Measurements from ENCODE around the gene FKRP. TPM values are rescaled to one million over a fixed set of nuclear protein-coding genes. Genes with fewer than 3 reads are reported as not detected.
"Not testable (repeated sequence)": the region's sequence is repeated elsewhere in the genome, so short reads cannot be mapped to it uniquely, and the experiment has no call there.

FKRP gene
- total RNA-seq, 1 experiment from 2014 or later: 18.4 TPM

GRCh38 chr19:46755077-46755852 lies 9.4 kb downstream of the FKRP start:
- no peak for DNase-seq
- Histone ChIP-seq H3K9ac (ENCODE audit: low read length) (no peak overlapping the region), H3K27ac (ENCODE audit: low read length) (no peak overlapping the region), H3K79me2 (ENCODE audit: low read length) (no peaks in the 10 kb centered on the region), H4K20me1 (ENCODE audit: insufficient read depth, low read depth, low read length) (no peaks in the 10 kb centered on the region), H3K4me3 (ENCODE audit: low read length) (no peak overlapping the region), H2AFZ (ENCODE audit: low read length) (no peak overlapping the region), H3K27me3 (ENCODE audit: low read length) (no peaks in the 10 kb centered on the region), H3K4me2 (ENCODE audit: low read depth, low read length, poor library complexity, severe bottlenecking) (no peak overlapping the region), H3K4me1 (ENCODE audit: low read length) (peaks cover 4% of the 10 kb centered on the region), H3K9me3 (ENCODE audit: low read length) (no peaks in the 10 kb centered on the region), H3K36me3 (ENCODE audit: insufficient read depth, low read length) (0 out of 2 replicates have a peak, but pooled peaks cover 4% of the 10 kb centered on the region), H3K9me2 (replicated peaks; ENCODE audit: insufficient read depth, low read length) (no peaks in the 10 kb centered on the region)

GRCh38 chr19:46755853-46756543 lies 10.1 kb downstream of the FKRP start:
- H2AFZ ChIP-seq (ENCODE audit: low read length): no peak overlapping the region
- no peak overlapping the region for H3K4me2 ChIP-seq (ENCODE audit: low read depth, low read length, poor library complexity, severe bottlenecking)
- H3K36me3 ChIP-seq (ENCODE audit: insufficient read depth, low read length): 0 out of 2 replicates have a peak, but pooled peaks cover 4% of the 10 kb centered on the region
- H3K9ac ChIP-seq (ENCODE audit: low read length): no peak overlapping the region
- H3K4me3 ChIP-seq (ENCODE audit: low read length): no peak overlapping the region
- no peaks in the 10 kb centered on the region for H4K20me1 ChIP-seq (ENCODE audit: insufficient read depth, low read depth, low read length)
- peaks cover 4% of the 10 kb centered on the region for H3K4me1 ChIP-seq (ENCODE audit: low read length)
- H3K79me2 ChIP-seq (ENCODE audit: low read length): no peaks in the 10 kb centered on the region
- H3K9me3 ChIP-seq (ENCODE audit: low read length): no peaks in the 10 kb centered on the region
- H3K27ac ChIP-seq (ENCODE audit: low read length): no peak overlapping the region
- DNase-seq: no peak
- no peaks in the 10 kb centered on the region for H3K9me2 ChIP-seq (replicated peaks; ENCODE audit: insufficient read depth, low read length)
- no peaks in the 10 kb centered on the region for H3K27me3 ChIP-seq (ENCODE audit: low read length)

GRCh38 chr19:46756544-46756888 lies 10.7 kb downstream of the FKRP start:
- DNase-seq: no peak
- Histone ChIP-seq H3K4me1 (ENCODE audit: low read length) (peaks cover 4% of the 10 kb centered on the region), H3K9me2 (replicated peaks; ENCODE audit: insufficient read depth, low read length) (no peaks in the 10 kb centered on the region), H3K27ac (ENCODE audit: low read length) (no peak overlapping the region), H3K79me2 (ENCODE audit: low read length) (no peaks in the 10 kb centered on the region), H3K9me3 (ENCODE audit: low read length) (no peaks in the 10 kb centered on the region), H3K9ac (ENCODE audit: low read length) (no peak overlapping the region), H2AFZ (ENCODE audit: low read length) (no peak overlapping the region), H3K36me3 (ENCODE audit: insufficient read depth, low read length) (0 out of 2 replicates have a peak, but pooled peaks cover 4% of the 10 kb centered on the region), H3K4me2 (ENCODE audit: low read depth, low read length, poor library complexity, severe bottlenecking) (no peak overlapping the region), H4K20me1 (ENCODE audit: insufficient read depth, low read depth, low read length) (no peaks in the 10 kb centered on the region), H3K4me3 (ENCODE audit: low read length) (no peak overlapping the region), H3K27me3 (ENCODE audit: low read length) (no peaks in the 10 kb centered on the region)

- H3K9me3 ChIP-seq (ENCODE audit: low read length): no peaks in the 10 kb centered on the region
- no peak overlapping the region for H2AFZ ChIP-seq (ENCODE audit: low read length)
- no peaks in the 10 kb centered on the region for H3K36me3 ChIP-seq (ENCODE audit: insufficient read depth, low read length)
- no peaks in the 10 kb centered on the region for H4K20me1 ChIP-seq (ENCODE audit: insufficient read depth, low read depth, low read length)
- no peak overlapping the region for H3K4me3 ChIP-seq (ENCODE audit: low read length)
- no peak overlapping the region for H3K27ac ChIP-seq (ENCODE audit: low read length)
- no peaks in the 10 kb centered on the region for H3K4me1 ChIP-seq (ENCODE audit: low read length)
- H3K27me3 ChIP-seq (ENCODE audit: low read length): no peaks in the 10 kb centered on the region
- no peaks in the 10 kb centered on the region for H3K79me2 ChIP-seq (ENCODE audit: low read length)
- H3K4me2 ChIP-seq (ENCODE audit: low read depth, low read length, poor library complexity, severe bottlenecking): no peak overlapping the region
- no peak for DNase-seq
- no peak overlapping the region for H3K9ac ChIP-seq (ENCODE audit: low read length)
- H3K9me2 ChIP-seq (replicated peaks; ENCODE audit: insufficient read depth, low read length): no peaks in the 10 kb centered on the region
Observed at GRCh38 chr19:46759206-46759605, 13.3 kb downstream of the FKRP start.

- Histone ChIP-seq H3K9me2 (replicated peaks; ENCODE audit: insufficient read depth, low read length) (no peaks in the 10 kb centered on the region), H3K4me3 (ENCODE audit: low read length) (no peak overlapping the region), H3K9me3 (ENCODE audit: low read length) (no peaks in the 10 kb centered on the region), H3K36me3 (ENCODE audit: insufficient read depth, low read length) (no peaks in the 10 kb centered on the region), H4K20me1 (ENCODE audit: insufficient read depth, low read depth, low read length) (no peaks in the 10 kb centered on the region), H3K9ac (ENCODE audit: low read length) (no peak overlapping the region), H3K4me1 (ENCODE audit: low read length) (no peaks in the 10 kb centered on the region), H2AFZ (ENCODE audit: low read length) (no peak overlapping the region), H3K27me3 (ENCODE audit: low read length) (no peaks in the 10 kb centered on the region), H3K79me2 (ENCODE audit: low read length) (no peaks in the 10 kb centered on the region), H3K27ac (ENCODE audit: low read length) (no peak overlapping the region), H3K4me2 (ENCODE audit: low read depth, low read length, poor library complexity, severe bottlenecking) (no peak overlapping the region)
- no peak for DNase-seq
Observed at GRCh38 chr19:46759817-46760333, 14.0 kb downstream of the FKRP start.

GRCh38 chr19:46760363-46760762 lies 14.5 kb downstream of the FKRP start:
- no peaks in the 10 kb centered on the region for H3K79me2 ChIP-seq (ENCODE audit: low read length)
- H3K4me3 ChIP-seq (ENCODE audit: low read length): no peak overlapping the region
- no peaks in the 10 kb centered on the region for H3K4me1 ChIP-seq (ENCODE audit: low read length)
- H2AFZ ChIP-seq (ENCODE audit: low read length): no peak overlapping the region
- no peak for DNase-seq
- H4K20me1 ChIP-seq (ENCODE audit: insufficient read depth, low read depth, low read length): no peaks in the 10 kb centered on the region
- no peaks in the 10 kb centered on the region for H3K36me3 ChIP-seq (ENCODE audit: insufficient read depth, low read length)
- no peaks in the 10 kb centered on the region for H3K9me2 ChIP-seq (replicated peaks; ENCODE audit: insufficient read depth, low read length)
- H3K4me2 ChIP-seq (ENCODE audit: low read depth, low read length, poor library complexity, severe bottlenecking): no peak overlapping the region
- H3K27me3 ChIP-seq (ENCODE audit: low read length): no peaks in the 10 kb centered on the region
- H3K9ac ChIP-seq (ENCODE audit: low read length): no peak overlapping the region
- no peaks in the 10 kb centered on the region for H3K9me3 ChIP-seq (ENCODE audit: low read length)
- no peak overlapping the region for H3K27ac ChIP-seq (ENCODE audit: low read length)

- H3K27me3 ChIP-seq (ENCODE audit: low read length); H3K4me2 ChIP-seq (ENCODE audit: low read depth, low read length, poor library complexity, severe bottlenecking); DNase-seq; H3K79me2 ChIP-seq (ENCODE audit: low read length); H3K9ac ChIP-seq (ENCODE audit: low read length); H3K4me1 ChIP-seq (ENCODE audit: low read length); H3K36me3 ChIP-seq (ENCODE audit: insufficient read depth, low read length); H2AFZ ChIP-seq (ENCODE audit: low read length); H3K9me2 ChIP-seq (replicated peaks; ENCODE audit: insufficient read depth, low read length); H3K4me3 ChIP-seq (ENCODE audit: low read length); H4K20me1 ChIP-seq (ENCODE audit: insufficient read depth, low read depth, low read length); H3K27ac ChIP-seq (ENCODE audit: low read length); H3K9me3 ChIP-seq (ENCODE audit: low read length): not testable (repeated sequence)
Observed at GRCh38 chr19:46760897-46761296, 15.0 kb downstream of the FKRP start.

- H4K20me1 ChIP-seq (ENCODE audit: insufficient read depth, low read depth, low read length): no peaks in the 10 kb centered on the region
- H3K4me2 ChIP-seq (ENCODE audit: low read depth, low read length, poor library complexity, severe bottlenecking): no peak overlapping the region
- no peak overlapping the region for H2AFZ ChIP-seq (ENCODE audit: low read length)
Observed at GRCh38 chr19:46761418-46761831, 15.6 kb downstream of the FKRP start.

More at GRCh38 chr19:46761418-46761831, 15.6 kb downstream of the FKRP start:
- no peak overlapping the region for H3K4me3 ChIP-seq (ENCODE audit: low read length)
- H3K9me3 ChIP-seq (ENCODE audit: low read length): no peaks in the 10 kb centered on the region
- H3K79me2 ChIP-seq (ENCODE audit: low read length): no peaks in the 10 kb centered on the region
- no peaks in the 10 kb centered on the region for H3K9me2 ChIP-seq (replicated peaks; ENCODE audit: insufficient read depth, low read length)
- no peaks in the 10 kb centered on the region for H3K27me3 ChIP-seq (ENCODE audit: low read length)
- no peaks in the 10 kb centered on the region for H3K4me1 ChIP-seq (ENCODE audit: low read length)
- no peaks in the 10 kb centered on the region for H3K36me3 ChIP-seq (ENCODE audit: insufficient read depth, low read length)
- no peak for DNase-seq
- no peak overlapping the region for H3K27ac ChIP-seq (ENCODE audit: low read length)
- no peak overlapping the region for H3K9ac ChIP-seq (ENCODE audit: low read length)

All from Karpas-422 (cell line).